WTC11 (cell line): ENCODE data around the gene RADIL.

ENCODE experiments used
- CTCF ChIP-seq: fragments of 200-600 bp; IDR thresholded peaks from 2 replicates; pipeline ENCODE4 v1.8.0; 2022; ENCODE audit warnings: antibody characterized with exemption
- E2F1 ChIP-seq: sonication (generic); formaldehyde crosslinking; IDR thresholded peaks from 2 replicates; pipeline ENCODE4 v1.8.0; 2022; ENCODE audit warnings: mild to moderate bottlenecking, missing genetic modification reagents
- ESRRA ChIP-seq: sonication (generic); formaldehyde crosslinking; IDR thresholded peaks from 2 replicates; pipeline ENCODE4 v1.8.1; 2022; ENCODE audit warnings: mild to moderate bottlenecking, missing genetic modification reagents, borderline replicate concordance
- ZNF263 ChIP-seq: sonication (generic); formaldehyde crosslinking; IDR thresholded peaks from 2 replicates; pipeline ENCODE4 v1.8.1; 2022; ENCODE audit warnings: low read depth, mild to moderate bottlenecking, moderate library complexity, missing genetic modification reagents
- ZNF281 ChIP-seq: sonication (generic); formaldehyde crosslinking; IDR thresholded peaks from 2 replicates; pipeline ENCODE4 v1.8.0; 2023; ENCODE audit warnings: mild to moderate bottlenecking, missing genetic modification reagents

- TF ChIP-seq E2F1 (CRISPR knock-in tag) (no peak), CTCF (no peak), ZNF263 (CRISPR knock-in tag) (no peak), ESRRA (no peak), ZNF281 (CRISPR knock-in tag) (no peak)
These were observed 112.6 kb downstream of the RADIL start for GRCh38 chr7:4770886-4771285.
